Stimulated activated CD4-positive, alpha-beta T cell treated with anti-CD3 and anti-CD28 coated beads, Interleukin-1b, Interleukin-23, amount 100 ng/mL, for 4 hours (primary cell): ENCODE results near the gene FAM131B.
A peak's percentile ranks its signal among the peaks of the same experiment; 100 is the strongest.

Experiments used
- DNase-seq, 2 donors: peaks; one replicate each; pipeline ENCODE4 v3.0.0-alpha.2; 2020; ENCODE audit warnings: low read depth in 2 of 2

Gene FAM131B

DNA sequence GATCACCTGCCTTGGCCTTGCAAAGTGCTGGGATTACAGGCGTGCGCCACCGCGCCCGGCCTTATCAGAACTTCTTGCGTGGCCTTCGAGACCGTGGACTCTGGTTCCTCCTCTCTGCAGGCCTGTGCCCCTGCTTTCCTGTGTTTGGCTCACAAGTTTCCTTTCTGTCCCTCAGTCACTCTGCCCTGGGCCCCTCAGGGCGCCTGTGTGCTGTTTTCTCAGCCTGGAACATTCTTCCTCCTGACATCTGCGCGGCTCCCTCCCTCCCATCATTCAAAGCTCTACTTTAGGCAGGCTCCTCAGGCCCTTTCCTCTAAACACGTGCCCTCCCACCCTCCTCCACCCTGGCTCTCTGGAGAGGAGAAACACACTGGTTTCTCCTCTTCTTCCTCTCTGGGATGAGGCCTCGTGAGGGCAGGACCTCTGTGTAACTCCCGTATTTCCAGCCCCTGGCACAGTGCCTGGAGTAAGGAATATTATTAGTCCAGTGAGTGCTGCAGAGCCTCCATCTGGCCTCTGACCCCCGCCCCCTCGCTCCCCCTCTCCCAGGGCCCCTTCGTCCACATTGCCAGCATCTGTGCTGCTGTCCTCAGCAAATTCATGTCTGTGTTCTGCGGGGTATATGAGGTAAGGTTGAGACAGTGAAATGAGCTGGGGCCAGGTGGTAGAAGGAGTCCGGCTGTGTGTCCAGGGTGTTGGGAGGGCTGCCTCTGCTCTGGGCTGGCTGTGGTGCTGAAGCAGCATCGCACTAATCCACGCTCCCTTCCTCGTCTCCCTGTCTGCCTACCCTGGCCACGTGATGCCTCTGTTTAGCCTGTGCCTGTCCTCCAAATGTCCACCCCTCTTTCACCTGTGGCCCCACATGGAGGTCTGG, 39.5 kb downstream of the FAM131B start:
- DNase-seq: no peak

GRCh38 chr7:143321734-143322133, 40.8 kb downstream of the FAM131B start:
- no peak for DNase-seq

DNA sequence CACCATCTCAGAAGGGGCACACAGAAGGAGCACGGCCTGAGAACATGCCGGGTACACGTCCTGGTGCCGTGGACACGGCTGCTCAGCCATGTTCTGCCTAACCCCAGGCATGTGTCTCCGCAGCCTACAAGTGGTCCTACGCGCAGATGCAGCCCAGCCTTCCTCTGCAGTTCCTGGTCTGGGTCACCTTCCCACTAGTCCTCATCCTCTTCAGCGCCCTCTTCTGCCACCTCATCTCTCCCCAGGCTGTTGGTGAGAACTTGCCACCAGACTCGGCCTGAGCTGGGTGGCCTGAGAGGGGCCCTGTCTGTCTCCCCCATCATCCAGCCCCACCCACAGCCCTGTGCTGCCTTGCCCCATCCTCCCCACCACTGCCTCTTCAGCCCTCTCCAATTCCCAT, 41.3 kb downstream of the FAM131B start:
- DNase-seq: no peak

- DNase-seq: no peak
These were observed 41.9 kb downstream of the FAM131B start for GRCh38 chr7:143320620-143321019.

DNA sequence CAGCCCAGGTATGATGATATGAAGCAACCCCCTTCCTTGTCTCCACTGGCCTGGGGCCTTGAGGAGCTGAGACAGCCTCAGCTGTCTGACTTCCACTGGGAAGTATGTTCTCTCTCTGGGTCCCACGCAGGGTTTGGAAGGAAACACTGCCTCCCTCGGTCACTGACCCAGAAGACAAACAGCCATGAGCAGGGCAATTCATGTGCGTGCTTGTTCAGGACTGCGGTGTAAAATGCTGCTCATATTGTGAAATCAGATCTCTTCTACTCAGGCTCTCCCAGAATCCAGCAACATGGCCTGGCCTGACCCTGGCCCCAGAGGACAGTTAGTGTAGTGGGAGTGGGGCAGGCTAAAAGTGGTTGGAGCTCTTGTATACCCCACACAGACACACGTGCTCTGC, 43.9 kb downstream of the FAM131B start:
- DNase-seq: no peak

- no peak for DNase-seq
These were observed 46.0 kb downstream of the FAM131B start for GRCh38 chr7:143316492-143316891.

DNA sequence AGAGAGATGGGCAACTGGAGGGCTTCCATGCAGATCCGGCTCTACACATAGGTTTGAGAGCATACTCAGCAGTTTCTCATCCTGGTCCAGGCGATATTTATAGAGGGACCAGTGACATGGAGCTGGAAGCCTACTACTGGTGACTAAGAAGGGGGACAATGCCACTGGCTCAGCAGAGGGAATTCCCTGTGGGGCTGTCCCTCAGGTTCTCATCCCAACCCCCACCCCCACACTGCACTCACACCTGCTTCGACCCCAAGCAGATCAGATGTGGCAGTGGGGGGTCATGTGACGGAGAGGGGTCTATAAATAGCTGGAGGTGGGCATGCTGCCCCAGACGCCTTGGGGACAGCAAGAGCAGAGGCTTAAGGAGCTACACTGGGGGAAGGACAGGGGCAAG, 46.7 kb downstream of the FAM131B start, which contains the start of gene CLCN1:
Gene CLCN1 (plus strand): TSS at position 336 of the 400 bp plus-strand sequence. CDS start 102 bp downstream, outside the sequence.
- no peak for DNase-seq

DNA sequence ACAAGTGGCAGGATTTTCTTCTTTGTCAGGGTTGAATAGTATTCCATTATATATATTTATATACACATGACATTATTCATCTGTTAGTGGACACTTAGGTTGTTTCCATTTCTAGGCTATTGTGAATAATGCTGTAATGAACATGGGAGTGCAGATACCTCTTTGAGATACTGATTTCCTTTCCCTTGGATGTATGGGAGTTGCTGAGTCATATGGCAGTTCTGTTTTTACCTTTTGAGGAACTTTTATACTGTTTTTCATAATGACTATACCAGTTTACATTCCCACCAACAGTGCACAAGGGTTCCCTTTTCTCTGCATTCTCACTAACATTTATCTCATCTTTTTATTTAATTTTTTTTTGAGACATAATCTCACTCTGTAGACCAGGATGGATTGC, 48.4 kb downstream of the FAM131B start:
- no peak for DNase-seq

GRCh38 chr7:143308632-143309031, 53.9 kb downstream of the FAM131B start:
- no peak for DNase-seq

DNA sequence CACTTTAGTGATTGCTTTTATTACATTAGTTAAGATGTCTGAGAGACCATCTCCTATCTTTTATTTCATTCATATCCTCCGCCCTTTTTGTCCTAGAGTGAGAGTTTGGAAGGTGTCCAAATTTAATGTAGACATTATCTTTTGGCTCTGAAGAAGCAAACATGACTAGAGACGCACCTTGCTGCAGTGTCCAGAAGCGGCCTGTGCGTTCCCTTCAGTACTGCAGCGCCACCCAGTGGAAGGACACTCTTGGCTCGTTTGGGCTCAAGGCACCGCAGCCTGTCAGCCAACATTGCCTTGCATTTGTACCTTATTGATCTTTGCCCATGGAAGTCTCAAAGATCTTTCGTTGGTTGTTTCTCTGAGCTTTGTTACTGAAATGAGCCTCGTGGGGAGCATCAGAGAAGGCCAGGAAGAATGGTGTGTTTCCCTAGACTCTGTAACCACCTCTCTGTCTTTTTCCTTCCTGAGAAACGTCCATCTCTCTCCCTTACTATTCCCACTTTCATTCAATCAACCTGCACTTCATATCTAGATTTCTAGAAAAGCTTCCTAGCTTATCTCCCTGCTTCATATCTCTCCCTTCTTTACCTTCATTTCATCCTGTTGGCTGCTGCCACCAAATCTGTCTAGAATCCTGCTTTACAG, 57.0 kb downstream of the FAM131B start:
- DNase-seq: peak; percentile 54 to 63

- DNase-seq: no peak
These were observed 57.6 kb downstream of the FAM131B start for GRCh38 chr7:143304938-143305337.

DNA sequence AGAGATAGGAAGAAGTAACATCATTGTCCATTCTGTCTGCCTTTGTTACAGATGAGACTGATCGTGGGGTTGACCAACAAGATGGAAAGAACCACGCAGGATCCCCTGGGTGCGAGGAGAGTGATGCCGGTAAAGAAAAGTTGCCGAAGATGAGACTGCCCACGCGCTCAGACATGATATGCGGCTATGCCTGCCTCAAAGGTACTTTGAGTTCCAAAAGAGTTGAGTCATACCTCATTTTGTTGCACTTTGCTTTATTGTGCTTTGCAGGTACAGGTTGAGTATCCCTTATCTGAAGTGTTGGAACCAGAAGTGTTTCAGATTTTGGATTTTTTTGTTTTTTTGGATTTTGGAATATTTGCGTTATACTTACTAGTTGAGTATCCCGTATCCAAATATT, 58.8 kb downstream of the FAM131B start:
- DNase-seq: no peak
